ENCODE measurements around the gene GPR17. TPM values are rescaled to one million over a fixed set of nuclear protein-coding genes. Genes with fewer than 3 reads are reported as not detected.

The GPR17 gene
- total and polyA plus RNA-seq, 11 donors: 0.10 to 8.0 (median 0.26) TPM; not detected in 3

DNA sequence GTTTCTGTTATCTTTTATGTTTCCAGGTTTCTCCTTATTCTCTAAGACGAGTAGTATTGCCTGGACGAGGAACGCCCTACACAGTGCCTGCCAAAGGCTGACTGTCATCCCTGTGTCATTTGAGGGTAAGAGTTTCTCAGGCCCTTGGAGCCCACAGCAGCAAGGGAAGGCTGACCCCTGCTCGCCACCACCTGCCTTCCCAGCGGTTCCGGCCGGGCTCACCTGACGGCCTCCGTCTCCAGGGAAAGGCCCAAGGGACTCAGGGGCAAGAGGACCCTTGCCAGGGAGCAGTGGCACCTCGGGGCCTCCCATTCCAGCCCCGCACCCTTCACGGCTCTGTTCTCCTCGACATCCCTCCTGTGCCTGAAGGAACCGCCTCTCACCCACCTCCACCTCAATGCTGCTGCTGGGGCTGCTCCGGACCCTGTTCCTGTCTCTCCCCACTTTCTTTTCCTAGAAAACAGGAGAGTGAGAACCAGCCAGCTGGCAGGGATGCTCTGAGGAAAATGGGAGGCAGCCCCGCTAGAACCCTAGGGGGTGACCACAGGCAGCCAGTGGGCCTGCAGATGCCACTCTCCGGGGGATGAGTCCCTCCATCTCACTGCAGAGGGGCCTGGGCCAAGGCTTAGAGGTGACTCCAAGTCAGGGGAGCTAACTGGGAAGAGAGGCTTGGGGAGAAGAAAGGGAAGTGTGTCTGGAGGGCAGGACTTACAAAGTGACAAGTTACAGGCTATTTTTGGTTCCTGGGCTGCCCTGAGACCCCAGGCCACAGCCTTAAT is 27.5 kb downstream of the GPR17 start:
- intact Hi-C loops (cut with DNase I): loop anchor here in 4 of 10 donors (2.0 to 10.0 kb wide), 5 partner anchors 15 to 79 kb away; no protein-coding TSS in a partner anchor
- peak in 1 of 5 donors; percentile 20 for DNase-seq
- 25 to 37% (median 34%) methylated on average over 17 of the region's 17 CpGs for WGBS, 4 donors
- TF ChIP-seq, protein P1, sequence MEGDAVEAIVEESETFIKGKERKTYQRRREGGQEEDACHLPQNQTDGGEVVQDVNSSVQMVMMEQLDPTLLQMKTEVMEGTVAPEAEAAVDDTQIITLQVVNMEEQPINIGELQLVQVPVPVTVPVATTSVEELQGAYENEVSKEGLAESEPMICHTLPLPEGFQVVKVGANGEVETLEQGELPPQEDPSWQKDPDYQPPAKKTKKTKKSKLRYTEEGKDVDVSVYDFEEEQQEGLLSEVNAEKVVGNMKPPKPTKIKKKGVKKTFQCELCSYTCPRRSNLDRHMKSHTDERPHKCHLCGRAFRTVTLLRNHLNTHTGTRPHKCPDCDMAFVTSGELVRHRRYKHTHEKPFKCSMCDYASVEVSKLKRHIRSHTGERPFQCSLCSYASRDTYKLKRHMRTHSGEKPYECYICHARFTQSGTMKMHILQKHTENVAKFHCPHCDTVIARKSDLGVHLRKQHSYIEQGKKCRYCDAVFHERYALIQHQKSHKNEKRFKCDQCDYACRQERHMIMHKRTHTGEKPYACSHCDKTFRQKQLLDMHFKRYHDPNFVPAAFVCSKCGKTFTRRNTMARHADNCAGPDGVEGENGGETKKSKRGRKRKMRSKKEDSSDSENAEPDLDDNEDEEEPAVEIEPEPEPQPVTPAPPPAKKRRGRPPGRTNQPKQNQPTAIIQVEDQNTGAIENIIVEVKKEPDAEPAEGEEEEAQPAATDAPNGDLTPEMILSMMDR (IDR thresholded peaks at IDR 0.05): no peak
- TF ChIP-seq POLR2A (IDR thresholded peaks at IDR 0.05): no peak
- Histone ChIP-seq H3K9me3 (no peaks in the 10 kb centered on the region), H3K27me3 (peaks cover 0 to 26% (median 0%) of the 10 kb centered on the region in 9 donors), H3K27ac (peak overlapping the region; percentile 88 to 100 (median 96)), H3K4me3 (peak overlapping the region; percentile 69 to 98 (median 86)), H3K4me1 (peaks cover 0 to 73% (median 47%) of the 10 kb centered on the region in 12 donors), H3K36me3 (peaks cover 0 to 4% (median 0%) of the 10 kb centered on the region in 9 donors)
- peak; percentile 5 to 33 (median 19) for ATAC-seq

DNA sequence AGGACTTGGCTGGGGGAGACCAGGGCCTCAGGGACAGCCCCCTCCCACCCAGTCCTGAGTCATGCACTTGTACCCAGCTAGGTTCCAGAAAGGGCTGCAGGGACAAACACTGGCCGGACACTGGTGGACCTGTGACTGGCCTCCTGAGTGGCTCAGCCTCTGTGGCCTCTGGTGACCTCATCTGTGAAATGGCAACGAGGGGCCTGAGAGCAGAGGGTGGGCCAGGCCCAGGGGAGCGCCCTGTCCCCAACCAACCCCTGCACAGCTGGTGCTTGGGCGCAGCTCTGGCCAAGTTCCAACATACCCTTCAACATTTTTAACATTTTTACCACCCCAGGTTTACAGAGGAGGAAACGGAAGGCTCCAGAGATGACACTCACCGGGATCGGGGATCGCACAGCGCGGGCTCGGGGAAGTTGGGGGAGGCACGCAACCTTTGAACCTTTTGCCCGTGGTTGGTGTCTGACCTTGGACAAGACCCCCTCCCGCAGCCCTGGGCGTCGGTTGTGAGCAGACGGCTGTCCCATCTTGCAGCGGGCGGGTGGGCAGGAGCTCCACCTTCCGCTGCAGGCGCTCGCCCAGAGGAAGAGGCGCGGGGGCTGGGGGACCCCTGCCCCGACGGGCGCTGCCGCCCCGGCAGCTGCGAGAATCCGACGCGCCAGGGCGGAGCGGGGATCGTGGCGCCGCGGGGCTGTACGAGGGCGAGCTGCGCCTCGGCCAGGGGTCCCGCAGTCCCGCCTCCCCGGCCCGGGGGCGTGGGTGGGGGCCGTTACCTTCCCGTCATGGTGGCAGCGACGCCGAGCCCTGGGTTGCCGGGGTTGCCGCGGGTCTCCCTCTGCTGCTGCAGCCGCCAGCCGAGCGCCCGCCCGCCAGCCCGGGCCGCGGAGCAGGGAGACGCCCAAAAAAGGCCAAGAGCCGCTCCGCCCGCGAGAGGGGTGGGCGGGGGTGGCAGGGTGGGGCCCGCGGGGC is 28.6 kb downstream of the GPR17 start:
- peak; percentile 13 to 58 (median 32) for ATAC-seq

DNA sequence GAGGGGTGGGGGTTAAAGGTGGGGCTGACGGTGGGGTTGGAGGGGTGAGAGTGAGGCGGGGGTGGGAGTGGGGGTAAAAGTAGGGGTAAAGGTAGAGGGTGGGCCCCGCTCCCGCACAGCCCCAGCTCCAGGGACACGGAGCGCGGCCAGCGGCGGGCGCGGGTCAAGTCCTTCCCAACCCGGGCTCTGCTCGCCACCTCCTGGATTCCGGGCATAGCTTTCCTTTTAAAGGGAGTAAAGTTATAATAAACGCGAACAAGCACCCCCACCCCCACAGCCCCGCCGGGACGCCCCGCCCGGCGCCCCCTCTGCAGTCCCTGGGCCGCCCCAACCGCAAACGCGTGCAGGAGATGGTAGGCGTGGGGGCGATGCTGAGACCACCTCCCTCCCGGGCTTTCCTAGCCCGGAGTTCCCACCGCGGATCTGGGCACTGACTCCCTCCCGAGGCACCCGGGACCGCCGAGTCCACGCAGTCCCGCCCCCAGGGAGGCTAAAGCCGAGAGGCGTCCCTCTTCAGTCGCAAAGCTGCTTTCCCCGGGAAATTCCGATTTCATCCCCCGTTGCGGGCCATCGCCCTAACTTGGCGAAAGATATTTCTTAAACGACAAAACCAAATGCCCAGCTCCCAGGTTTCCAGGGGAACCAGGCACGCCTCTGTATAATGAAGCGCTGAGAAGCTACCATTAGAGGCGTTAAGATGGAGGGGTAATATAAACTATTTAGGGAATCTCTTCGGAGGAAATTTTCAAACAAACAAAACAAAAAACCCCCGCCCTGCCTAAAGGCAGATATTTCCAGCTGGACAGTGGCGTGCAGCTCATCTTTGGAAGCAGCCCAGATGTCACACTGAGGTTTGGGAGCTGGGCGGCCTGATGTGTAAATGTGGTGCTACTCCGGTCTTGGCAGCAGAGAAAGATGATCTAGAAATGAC is 29.6 kb downstream of the GPR17 start, which contains the start of gene LIMS2:
Gene LIMS2, minus strand, starts transcription at position 200 of the 931 bp plus-strand sequence. CDS start 506 bp downstream, outside the sequence.
- intact Hi-C loops (cut with DNase I): loop anchor here in 5 of 10 donors (2.0 to 10.0 kb wide), 7 partner anchors 17 to 83 kb away; no protein-coding TSS in a partner anchor
- Histone ChIP-seq H3K9me3 (no peaks in the 10 kb centered on the region), H3K27me3 (peaks cover 0 to 26% (median 0%) of the 10 kb centered on the region in 9 donors), H3K4me1 (peaks cover 0 to 61% (median 44%) of the 10 kb centered on the region in 12 donors), H3K36me3 (peaks cover 0 to 4% (median 0%) of the 10 kb centered on the region in 9 donors), H3K27ac (peak within 1 kb of the TSS; percentile 88 to 100 (median 96)), H3K4me3 (peak within 1 kb of the TSS; percentile 69 to 98 (median 86))
- ATAC-seq (peak; percentile 33 to 66 (median 49)), DNase-seq (peak; percentile 74 to 81 (median 78))
- peak in 1 of 2 donors; percentile 26 for TF ChIP-seq POLR2A (IDR thresholded peaks at IDR 0.05)
- TF ChIP-seq, protein P1 (IDR thresholded peaks at IDR 0.05): peak in 10 of 12 donors; percentile 11 to 45 (median 28)
- WGBS, 4 donors: 0 to 2% (median 1%) methylated on average over 50 to 56 of the region's 56 CpGs

More for the DNA sequence above, 28.6 kb downstream of the GPR17 start:
- DNase-seq: peak in 4 of 5 donors; percentile 68 to 78 (median 73)
- TF ChIP-seq POLR2A (IDR thresholded peaks at IDR 0.05): peak in 1 of 2 donors; percentile 41
- TF ChIP-seq, protein P1 (IDR thresholded peaks at IDR 0.05): no peak
- Histone ChIP-seq H3K36me3 (peaks cover 0 to 4% (median 0%) of the 10 kb centered on the region in 9 donors), H3K4me1 (peaks cover 0 to 68% (median 42%) of the 10 kb centered on the region in 12 donors), H3K27ac (peak overlapping the region; percentile 88 to 100 (median 96)), H3K27me3 (peaks cover 0 to 26% (median 0%) of the 10 kb centered on the region in 9 donors), H3K9me3 (no peaks in the 10 kb centered on the region), H3K4me3 (peak overlapping the region; percentile 69 to 98 (median 86))
- 2 to 5% (median 3%) methylated on average over 8 to 72 of the region's 72 CpGs for WGBS, 4 donors
- intact Hi-C loops (cut with DNase I): loop anchor here in 5 of 10 donors (2.0 to 10.0 kb wide), 7 partner anchors 16 to 82 kb away; no protein-coding TSS in a partner anchor

Measured in heart left ventricle (tissue), 16 donors.